Fibroblast of villous mesenchyme (primary cell): ENCODE measurements around the gene CATSPER3. TPM values are rescaled to one million over a fixed set of nuclear protein-coding genes. Genes with fewer than 3 reads are reported as not detected.

Experiments
- DNase-seq: peaks from one replicate; pipeline ENCODE4 v3.0.0-alpha.2; 2010; ENCODE audit warnings: low read depth
- H3K4me3 ChIP-seq: 2 replicates; pipeline ENCODE4 v1.5.1; 2011; ENCODE audit warnings: low read depth, mild to moderate bottlenecking, low read length
- CTCF ChIP-seq: IDR thresholded peaks from 2 replicates; pipeline ENCODE4 v1.5.1; 2012; ENCODE audit warnings: low read depth, mild to moderate bottlenecking, low read length; ENCODE audit not compliant: insufficient read depth
- total RNA-seq: library from RNA; depleted of rRNA; stranded (reverse); fragments of >200 nt; gene quantifications from 2 replicates; pipeline ENCODE4 v1.2.3, GENCODE V29; 2012

CATSPER3 gene
- total RNA-seq, 1 donor, result under 0.01 TPM

- no peak overlapping the region for H3K4me3 ChIP-seq
- DNase-seq, result no peak
- TF ChIP-seq CTCF, result no peak
Observed at GRCh38 chr5:135053278-135053677, 85.6 kb downstream of the CATSPER3 start.

- DNase-seq, result no peak
- H3K4me3 ChIP-seq, result no peak overlapping the region
- no peak for TF ChIP-seq CTCF
Observed at GRCh38 chr5:135053989-135054388, 86.3 kb downstream of the CATSPER3 start.

DNA sequence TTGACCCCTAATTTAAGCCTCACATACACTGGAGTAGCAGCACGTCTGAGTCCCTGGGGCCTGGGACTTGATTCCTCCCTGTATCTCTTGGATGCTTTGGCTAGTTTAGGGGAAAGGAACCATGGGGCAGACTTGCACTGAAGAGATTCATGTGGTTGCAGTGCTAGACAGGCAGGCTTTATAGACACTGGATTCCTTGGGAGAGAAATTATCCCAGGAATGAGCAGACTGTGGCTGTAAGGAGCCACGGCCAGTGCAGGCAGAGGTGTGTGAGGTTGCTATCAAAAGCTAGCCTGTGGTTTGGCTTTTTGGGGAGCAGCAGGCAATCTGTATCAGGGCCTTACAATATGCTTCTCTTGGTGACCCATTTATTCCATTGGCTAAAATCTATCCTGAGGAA, 86.8 kb downstream of the CATSPER3 start:
- no peak overlapping the region for H3K4me3 ChIP-seq
- TF ChIP-seq CTCF, result no peak
- DNase-seq, result no peak

DNA sequence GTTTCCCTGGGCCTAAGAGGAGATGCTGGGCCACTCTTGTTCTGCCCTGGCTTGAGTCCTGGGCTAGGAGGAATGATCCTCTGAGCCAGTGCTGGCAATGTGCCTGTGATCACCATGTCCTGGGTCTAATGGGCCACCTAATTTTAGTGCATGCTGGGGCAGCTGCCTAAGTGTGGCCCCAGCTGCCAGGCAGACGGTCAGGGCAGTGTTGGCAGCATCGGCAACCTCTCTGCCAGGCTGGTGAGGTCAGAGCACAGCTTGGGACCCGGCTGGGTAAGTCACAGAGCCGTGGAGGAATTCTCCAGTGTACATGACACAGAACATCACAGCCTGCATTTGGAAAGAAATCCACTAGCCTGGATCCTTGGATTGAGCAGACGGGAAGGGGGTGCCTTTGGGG, 87.7 kb downstream of the CATSPER3 start:
- TF ChIP-seq CTCF, result no peak
- no peak for DNase-seq
- no peak overlapping the region for H3K4me3 ChIP-seq

DNA sequence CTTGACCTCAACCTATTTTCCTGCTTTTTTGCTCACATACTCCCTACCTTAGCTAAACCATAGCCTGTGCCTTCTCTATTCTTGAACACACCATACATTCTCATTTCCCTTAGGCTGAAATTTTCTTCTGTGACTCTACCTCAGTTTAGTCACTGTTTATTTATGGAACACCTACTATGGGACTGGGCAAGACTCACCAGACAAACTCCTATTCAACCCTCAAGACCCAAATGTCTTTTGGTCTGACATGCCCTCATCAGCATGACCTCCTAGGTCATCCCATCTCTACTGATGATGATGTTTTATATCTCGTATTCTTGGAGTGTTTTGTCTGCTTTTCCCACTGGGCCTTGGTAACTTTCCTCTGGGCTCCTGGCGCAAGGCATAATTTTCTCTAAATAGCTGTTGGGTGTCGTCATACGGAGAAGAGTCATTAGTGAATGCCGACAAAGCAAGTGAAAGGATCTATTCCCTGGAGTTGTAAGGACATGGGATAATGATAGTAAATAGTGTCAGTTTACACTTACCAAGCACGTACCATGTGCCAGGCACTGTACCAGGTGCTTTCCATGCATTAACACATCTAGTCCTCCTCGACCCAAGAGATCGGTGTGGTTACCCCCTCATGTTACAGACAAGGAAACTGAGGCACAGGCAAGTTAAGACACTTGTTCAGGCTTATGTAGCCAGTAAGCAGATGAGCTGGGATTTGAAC, 88.8 kb downstream of the CATSPER3 start:
- TF ChIP-seq CTCF, result no peak
- H3K4me3 ChIP-seq, result no peak overlapping the region
- no peak for DNase-seq

DNA sequence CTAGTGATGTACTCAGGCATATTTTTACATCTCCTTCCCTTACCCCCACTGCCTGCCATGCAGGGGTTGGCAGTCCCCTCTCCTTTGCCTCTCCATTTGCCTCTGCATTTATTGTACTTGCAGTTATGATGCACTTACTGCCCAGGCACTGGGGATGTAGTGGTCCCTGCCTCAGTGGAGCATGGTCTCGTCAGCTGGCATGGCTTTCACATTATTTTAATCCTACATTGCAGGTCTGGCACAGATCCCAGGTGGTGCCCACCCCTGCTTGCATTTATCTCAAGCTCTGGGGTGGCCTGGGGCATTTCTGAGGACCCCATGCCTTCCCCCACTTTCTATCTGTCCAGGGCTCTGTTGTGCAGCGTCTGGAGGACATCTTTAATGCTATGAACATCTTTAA, 89.5 kb downstream of the CATSPER3 start:
- H3K4me3 ChIP-seq, result no peak overlapping the region
- DNase-seq, result no peak
- no peak for TF ChIP-seq CTCF

DNA sequence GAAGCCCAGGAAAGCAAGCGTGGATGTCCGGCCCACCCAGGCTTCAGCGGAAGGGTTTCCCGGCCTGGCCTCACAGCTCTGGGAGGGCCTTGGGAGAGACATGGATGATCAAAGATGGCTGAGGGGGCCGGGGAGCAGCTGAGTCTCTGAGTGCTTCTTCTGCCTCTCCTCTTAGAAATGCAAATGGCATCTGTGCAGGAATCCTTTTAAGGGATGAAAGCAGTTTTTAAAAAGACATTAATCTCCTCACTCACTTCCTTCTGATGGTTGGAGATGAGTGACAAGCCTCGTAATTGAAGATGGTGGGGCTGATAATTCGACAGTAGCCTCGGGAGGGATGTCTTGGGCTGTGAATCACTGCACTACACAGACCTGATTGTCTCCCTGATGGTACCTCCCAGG, 90.6 kb downstream of the CATSPER3 start:
- no peak overlapping the region for H3K4me3 ChIP-seq
- DNase-seq, result no peak
- TF ChIP-seq CTCF, result no peak
